NCI-H2171 treated with DMSO at 0.1 percent for 48 hours (cell line): ENCODE results near the gene PIEZO2.
A peak's percentile ranks its signal among the peaks of the same experiment; 100 is the strongest.

Source experiments
- DNase-seq: peaks from one replicate; lab custom pipeline; 2025; lab: John Stamatoyannopoulos, UW

The PIEZO2 gene

GRCh38 chr18:10896851-10897250, 252.5 kb downstream of the PIEZO2 start:
- peak; percentile 50 for DNase-seq

GRCh38 chr18:10895976-10896375, 253.4 kb downstream of the PIEZO2 start:
- DNase-seq: no peak

GRCh38 chr18:10894501-10894900, 254.9 kb downstream of the PIEZO2 start:
- DNase-seq: no peak

- no peak for DNase-seq
Measured at GRCh38 chr18:10893761-10894160, 255.6 kb downstream of the PIEZO2 start.

- DNase-seq: no peak
Measured at GRCh38 chr18:10893196-10893595, 256.2 kb downstream of the PIEZO2 start.

- DNase-seq: no peak
Measured at GRCh38 chr18:10892786-10893185, 256.6 kb downstream of the PIEZO2 start.

GRCh38 chr18:10890022-10890421, 259.3 kb downstream of the PIEZO2 start:
- no peak for DNase-seq

GRCh38 chr18:10878703-10879102, 270.7 kb downstream of the PIEZO2 start:
- DNase-seq: no peak

- peak; percentile 3 for DNase-seq
Measured at GRCh38 chr18:10877987-10878386, 271.4 kb downstream of the PIEZO2 start.

- no peak for DNase-seq
Measured at GRCh38 chr18:10875811-10876210, 273.6 kb downstream of the PIEZO2 start.

- DNase-seq: peak; percentile 74
Measured at GRCh38 chr18:10872304-10872703, 277.1 kb downstream of the PIEZO2 start.

GRCh38 chr18:10864722-10865121, 284.6 kb downstream of the PIEZO2 start:
- no peak for DNase-seq

- no peak for DNase-seq
Measured at GRCh38 chr18:10863026-10863425, 286.3 kb downstream of the PIEZO2 start.

- DNase-seq: no peak
Measured at GRCh38 chr18:10860928-10861327, 288.4 kb downstream of the PIEZO2 start.

GRCh38 chr18:10860382-10860781, 289.0 kb downstream of the PIEZO2 start:
- DNase-seq: no peak

GRCh38 chr18:10858477-10858876, 290.9 kb downstream of the PIEZO2 start:
- no peak for DNase-seq

GRCh38 chr18:10856132-10856531, 293.2 kb downstream of the PIEZO2 start:
- no peak for DNase-seq

- DNase-seq: no peak
Measured at GRCh38 chr18:10852385-10853303, 296.7 kb downstream of the PIEZO2 start.

- DNase-seq: peak; percentile 65
Measured at GRCh38 chr18:10851824-10852319, 297.5 kb downstream of the PIEZO2 start.

GRCh38 chr18:10850840-10851239, 298.5 kb downstream of the PIEZO2 start:
- no peak for DNase-seq

- no peak for DNase-seq
Measured at GRCh38 chr18:10850216-10850615, 299.2 kb downstream of the PIEZO2 start.

GRCh38 chr18:10847907-10848306, 301.5 kb downstream of the PIEZO2 start:
- no peak for DNase-seq

- DNase-seq: no peak
Measured at GRCh38 chr18:10847408-10847790, 302.0 kb downstream of the PIEZO2 start.
